HG02943 (cell line): ENCODE measurements around the gene WSCD1.

Source experiments
- ATAC-seq: cut with Tn5 transposase; IDR thresholded peaks from one replicate; pipeline ENCODE4 v1.9.1; 2021; ENCODE audit warnings: mild to moderate bottlenecking, low read depth, moderate library complexity; ENCODE audit not compliant: unreplicated experiment

The WSCD1 gene

GRCh38 chr17:6104956-6105648 lies 34.9 kb downstream of the WSCD1 start:
- ATAC-seq: no peak

GRCh38 chr17:6105649-6106007 lies 35.4 kb downstream of the WSCD1 start:
- ATAC-seq: no peak

DNA sequence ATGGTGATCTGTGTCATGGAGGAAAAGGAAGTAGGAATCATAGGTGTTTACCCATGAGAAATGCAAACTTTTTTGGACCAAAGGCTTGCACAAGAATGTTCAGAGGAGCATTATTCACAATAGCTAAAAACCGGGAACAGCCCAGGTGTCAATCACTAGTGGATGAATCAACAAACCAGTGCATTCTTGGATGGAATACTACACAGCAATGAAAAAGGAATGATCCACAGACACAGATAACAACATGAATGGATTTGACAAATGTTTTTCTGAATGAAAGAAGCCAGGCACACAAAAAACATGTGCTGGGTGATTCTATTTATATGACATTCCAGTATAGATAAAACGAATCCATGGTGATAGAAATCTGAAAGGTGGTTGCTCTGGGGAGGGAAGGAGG lies 36.0 kb downstream of the WSCD1 start:
- no peak for ATAC-seq

GRCh38 chr17:6107791-6108190 lies 37.6 kb downstream of the WSCD1 start:
- no peak for ATAC-seq

DNA sequence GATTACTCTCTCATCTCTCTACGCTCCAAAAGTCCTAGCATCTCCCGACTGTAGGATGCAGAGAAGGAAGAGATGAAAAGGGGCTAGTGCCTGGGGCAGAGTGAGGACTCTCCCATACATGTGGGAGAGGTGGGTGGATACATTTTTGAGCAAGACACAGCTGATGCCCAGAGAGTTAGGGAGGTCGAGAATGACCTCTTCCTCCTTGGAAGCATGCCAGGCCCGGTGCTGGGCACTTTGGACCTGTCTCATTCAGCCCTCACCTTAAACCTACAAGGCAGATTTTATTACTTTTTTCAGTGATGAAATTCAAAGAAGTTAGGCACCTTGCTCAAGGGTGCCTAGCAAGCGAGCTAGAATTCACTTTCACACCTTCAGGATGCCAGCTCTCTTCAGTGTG lies 38.2 kb downstream of the WSCD1 start:
- ATAC-seq: no peak

DNA sequence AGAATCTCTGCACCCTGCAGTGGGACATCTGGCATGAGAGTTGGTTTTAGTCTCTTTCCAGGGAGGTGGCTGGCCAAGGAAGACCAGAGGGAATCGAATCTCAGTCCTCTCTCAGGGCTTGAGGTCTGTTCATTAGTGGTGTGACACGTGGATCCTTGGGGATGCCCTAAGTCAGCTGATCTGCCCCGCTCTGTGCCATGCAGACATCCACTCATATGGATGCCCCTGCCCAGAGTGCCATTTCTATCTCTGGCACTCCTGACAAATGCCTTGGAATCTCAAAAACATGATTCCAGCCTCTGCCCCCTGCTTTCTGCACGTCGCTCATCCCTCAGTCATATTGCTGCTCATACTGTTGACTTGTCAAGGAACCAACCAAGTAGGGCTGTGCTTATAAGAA lies 38.8 kb downstream of the WSCD1 start:
- ATAC-seq: no peak

GRCh38 chr17:6109536-6109935 lies 39.4 kb downstream of the WSCD1 start:
- ATAC-seq: no peak

- ATAC-seq: no peak
Measured at GRCh38 chr17:6110088-6110487, 39.9 kb downstream of the WSCD1 start.

DNA sequence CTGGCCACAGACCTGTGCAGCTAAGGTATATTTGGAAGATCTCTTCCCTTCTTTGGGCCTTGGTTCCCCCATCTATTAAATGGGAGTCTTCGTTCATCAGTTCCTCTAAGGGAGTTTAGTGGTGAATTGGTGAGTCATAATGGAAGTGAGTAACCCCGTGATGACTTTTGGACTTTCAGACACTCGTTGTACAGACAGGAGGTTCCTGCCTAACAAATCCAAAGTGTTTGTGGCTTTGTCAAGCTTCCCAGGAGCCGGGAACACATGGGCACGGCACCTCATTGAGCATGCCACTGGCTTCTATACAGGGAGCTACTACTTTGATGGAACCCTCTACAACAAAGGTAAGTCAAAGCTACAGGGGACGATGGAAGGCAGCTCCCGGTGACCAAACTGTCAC lies 40.4 kb downstream of the WSCD1 start:
- no peak for ATAC-seq

GRCh38 chr17:6120351-6120750 lies 50.2 kb downstream of the WSCD1 start:
- no peak for ATAC-seq

GRCh38 chr17:6124856-6125255 lies 54.7 kb downstream of the WSCD1 start:
- ATAC-seq: no peak

GRCh38 chr17:6126768-6127167 lies 56.6 kb downstream of the WSCD1 start:
- ATAC-seq: no peak

DNA sequence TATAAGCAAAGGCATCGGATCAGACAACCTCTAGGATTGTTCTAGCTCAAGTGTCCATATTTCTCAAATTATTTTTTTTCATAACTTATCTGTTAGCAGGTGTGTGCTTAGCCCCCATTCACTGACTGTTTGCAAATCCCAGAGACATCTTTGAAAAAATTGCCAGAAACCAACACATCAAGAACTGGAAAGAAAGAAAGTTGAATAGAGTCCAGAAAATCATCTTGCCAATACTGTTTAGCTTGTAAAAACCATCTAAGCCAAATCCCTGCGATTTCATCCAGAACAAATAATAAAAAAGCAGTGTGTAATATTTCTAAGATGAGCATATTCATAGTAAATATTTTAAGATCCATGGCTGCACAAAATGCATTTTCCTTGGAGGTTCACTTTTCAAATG lies 64.5 kb downstream of the WSCD1 start:
- ATAC-seq: no peak

- ATAC-seq: no peak
Measured at GRCh38 chr17:6135236-6135635, 65.1 kb downstream of the WSCD1 start.

- ATAC-seq: no peak
Measured at GRCh38 chr17:6135996-6136395, 65.8 kb downstream of the WSCD1 start.

GRCh38 chr17:6137716-6138502 lies 67.7 kb downstream of the WSCD1 start:
- no peak for ATAC-seq

DNA sequence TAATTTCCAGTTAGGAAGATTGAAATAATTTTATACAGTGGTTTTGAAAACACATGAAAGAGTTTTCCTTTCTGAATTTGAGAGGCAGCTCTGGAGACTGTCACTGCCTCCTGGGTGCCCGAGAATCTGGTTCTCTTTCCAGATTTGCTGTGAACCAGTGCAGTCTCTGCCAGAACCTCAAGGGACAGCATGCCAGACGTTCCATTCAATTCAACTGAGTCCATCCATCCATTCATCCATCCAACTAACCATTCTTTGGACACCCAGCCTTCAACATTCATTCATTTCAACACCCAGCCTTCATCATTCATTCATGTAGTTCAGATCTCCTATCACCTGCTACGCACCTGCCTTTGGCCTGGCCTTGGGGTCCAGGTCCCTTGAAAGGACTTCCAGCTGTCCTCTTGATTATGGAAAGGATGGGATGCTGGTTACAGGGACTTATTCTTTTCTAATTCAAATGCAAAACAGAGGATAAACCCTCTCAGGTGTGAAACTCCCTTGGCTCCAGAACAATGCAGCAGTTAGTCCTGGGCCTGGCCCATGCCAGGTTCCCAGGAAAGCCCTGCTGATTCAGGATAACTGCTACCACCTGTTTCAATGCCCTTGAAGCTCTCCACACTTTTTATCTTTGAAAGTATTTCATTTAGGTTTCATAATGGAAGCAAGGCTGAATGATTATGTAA lies 68.7 kb downstream of the WSCD1 start:
- no peak for ATAC-seq

DNA sequence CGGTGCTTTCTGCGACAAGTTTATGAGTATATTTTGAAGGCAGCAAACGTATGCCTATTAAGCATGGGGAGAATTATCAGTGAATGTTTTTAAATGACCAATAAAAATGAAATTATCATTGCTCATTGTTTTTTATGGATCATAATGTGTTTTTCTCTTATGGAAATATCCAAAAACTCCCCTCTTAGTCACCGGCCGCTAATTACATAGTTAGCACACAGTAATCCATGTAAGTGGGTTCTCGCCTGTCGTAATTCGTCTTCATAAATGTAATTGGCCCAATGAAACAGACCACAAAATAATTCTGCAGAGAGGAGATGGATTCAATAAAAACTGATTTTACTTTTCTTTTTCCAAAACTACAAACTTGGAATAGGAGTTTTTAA lies 69.3 kb downstream of the WSCD1 start:
- no peak for ATAC-seq

DNA sequence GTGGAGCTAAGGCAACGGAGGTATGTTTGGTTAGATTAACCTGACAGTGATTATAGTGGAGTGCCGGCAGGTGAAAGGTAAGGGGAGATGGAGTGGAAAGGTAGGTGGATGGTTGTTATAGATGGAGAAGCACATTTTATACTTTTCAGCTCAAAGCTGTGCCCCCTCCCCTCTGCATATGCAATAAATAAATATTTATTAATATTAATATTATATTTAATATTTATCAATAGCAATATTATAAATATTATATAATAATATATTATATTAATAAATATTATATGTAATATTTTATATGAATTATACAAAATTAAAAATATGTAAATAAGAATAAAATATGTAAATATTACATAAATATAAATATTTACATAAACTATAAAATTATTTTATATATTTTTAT lies 70.0 kb downstream of the WSCD1 start:
- ATAC-seq: no peak

GRCh38 chr17:6140728-6141330 lies 70.7 kb downstream of the WSCD1 start:
- ATAC-seq: no peak

DNA sequence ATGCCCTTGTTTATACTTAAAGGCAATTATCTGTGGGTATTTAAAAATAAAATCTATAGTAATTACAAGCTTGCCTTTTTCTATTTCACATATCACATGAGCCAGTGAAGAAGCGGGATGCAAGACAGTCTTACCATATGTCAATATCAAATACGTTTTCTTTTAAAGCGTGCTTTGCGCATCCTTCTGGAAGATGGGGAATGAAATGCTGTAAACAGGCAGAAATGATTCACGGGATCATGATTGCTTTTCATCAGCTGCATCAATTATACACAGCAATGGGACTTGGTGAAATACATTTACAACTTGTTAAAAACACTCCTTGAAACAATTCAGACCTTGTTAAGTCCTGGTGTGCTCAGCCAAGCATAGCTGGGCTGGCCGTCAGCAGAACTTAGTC lies 72.5 kb downstream of the WSCD1 start:
- no peak for ATAC-seq
